Measurements from ENCODE around the gene NFIC.

The NFIC gene

DNA sequence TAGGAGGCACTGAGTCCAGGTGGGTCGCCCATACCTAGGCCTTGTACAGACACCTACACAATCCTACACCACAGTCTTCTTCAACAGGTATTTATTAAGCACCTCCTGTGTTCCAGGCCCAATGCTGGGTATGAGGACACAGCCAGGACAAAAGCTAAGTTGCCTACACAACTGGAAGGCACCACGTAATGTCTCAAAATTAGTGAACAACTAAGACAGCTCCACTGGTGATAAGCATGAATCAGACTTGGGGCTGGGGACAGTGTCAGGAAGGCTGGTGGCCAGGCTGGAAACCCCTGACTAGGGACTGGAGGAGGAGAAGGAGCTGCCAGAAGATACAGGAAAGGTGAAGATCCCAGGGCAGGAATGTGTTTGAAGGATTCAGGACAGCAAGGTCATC, 111.6 kb downstream of the NFIC start:
- TF ChIP-seq ZNF70 (CRISPR knock-in tag; IDR thresholded peaks at IDR 0.05) (no peak), ESRRG (CRISPR knock-in tag; IDR thresholded peaks at IDR 0.05) (no peak), PPARA (CRISPR knock-in tag; IDR thresholded peaks at IDR 0.05; ENCODE audit: borderline replicate concordance) (no peak), TOX (CRISPR knock-in tag; IDR thresholded peaks at IDR 0.05; ENCODE audit: borderline replicate concordance) (no peak), ZFP30 (CRISPR knock-in tag; IDR thresholded peaks at IDR 0.05) (no peak)
- TF ChIP-seq, protein P1, sequence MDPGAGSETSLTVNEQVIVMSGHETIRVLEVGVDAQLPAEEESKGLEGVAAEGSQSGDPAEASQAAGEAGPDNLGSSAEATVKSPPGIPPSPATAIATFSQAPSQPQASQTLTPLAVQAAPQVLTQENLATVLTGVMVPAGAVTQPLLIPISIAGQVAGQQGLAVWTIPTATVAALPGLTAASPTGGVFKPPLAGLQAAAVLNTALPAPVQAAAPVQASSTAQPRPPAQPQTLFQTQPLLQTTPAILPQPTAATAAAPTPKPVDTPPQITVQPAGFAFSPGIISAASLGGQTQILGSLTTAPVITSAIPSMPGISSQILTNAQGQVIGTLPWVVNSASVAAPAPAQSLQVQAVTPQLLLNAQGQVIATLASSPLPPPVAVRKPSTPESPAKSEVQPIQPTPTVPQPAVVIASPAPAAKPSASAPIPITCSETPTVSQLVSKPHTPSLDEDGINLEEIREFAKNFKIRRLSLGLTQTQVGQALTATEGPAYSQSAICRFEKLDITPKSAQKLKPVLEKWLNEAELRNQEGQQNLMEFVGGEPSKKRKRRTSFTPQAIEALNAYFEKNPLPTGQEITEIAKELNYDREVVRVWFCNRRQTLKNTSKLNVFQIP (CRISPR knock-in tag; IDR thresholded peaks at IDR 0.05; ENCODE audit: borderline replicate concordance, low read depth): no peak
- no peak for ATAC-seq

DNA sequence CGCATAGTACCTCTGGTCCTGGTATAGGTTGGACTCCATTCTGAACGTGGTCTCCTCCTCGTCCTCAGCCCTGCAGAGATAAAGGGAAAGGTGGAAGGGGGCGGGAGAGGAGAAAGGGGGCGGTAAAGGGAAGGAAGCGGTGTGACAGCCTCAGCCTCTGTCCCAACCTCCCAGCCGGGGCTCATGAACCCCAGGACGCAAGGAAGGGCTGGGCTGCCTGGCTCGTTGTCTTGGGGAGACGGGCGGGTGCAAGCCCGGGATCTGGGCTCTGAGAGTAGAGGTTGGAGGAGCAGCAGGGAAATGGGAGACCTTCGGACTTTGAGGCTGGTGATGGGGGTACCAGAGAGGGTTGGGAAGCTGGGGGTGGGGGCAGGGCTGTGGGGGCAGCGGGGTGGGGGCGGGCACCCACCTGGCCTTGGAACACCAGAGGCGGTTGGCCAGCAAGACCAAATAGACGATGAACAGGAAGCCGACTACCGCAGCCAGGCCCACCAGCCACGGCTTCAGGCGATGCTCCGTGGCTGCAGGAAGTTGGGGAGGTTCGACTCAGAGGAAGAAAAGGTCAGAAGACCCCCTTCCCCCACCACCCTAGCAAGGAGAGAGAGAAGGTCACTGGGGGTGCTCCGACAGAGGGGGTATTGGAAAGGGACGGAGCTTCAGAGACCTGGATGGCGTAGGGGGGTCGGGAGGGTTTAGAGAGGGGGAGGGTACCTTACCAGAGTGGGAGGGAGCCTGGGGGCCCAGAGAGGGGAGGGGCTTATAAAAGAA, 112.2 kb downstream of the NFIC start:
- TF ChIP-seq ZFP30 (CRISPR knock-in tag; IDR thresholded peaks at IDR 0.05): no peak
- TF ChIP-seq TCF4 (CRISPR knock-in tag; IDR thresholded peaks at IDR 0.05; ENCODE audit: borderline replicate concordance): no peak
- TF ChIP-seq ISL1 (CRISPR knock-in tag; IDR thresholded peaks at IDR 0.05): no peak
- TF ChIP-seq ZNF8 (CRISPR knock-in tag; IDR thresholded peaks at IDR 0.05): no peak
- TF ChIP-seq CSDC2 (CRISPR knock-in tag; IDR thresholded peaks at IDR 0.05): no peak
- TF ChIP-seq ZNF70 (CRISPR knock-in tag; IDR thresholded peaks at IDR 0.05): no peak
- no peak for TF ChIP-seq ZC3H10 (CRISPR knock-in tag; IDR thresholded peaks at IDR 0.05)
- TF ChIP-seq, protein P2, sequence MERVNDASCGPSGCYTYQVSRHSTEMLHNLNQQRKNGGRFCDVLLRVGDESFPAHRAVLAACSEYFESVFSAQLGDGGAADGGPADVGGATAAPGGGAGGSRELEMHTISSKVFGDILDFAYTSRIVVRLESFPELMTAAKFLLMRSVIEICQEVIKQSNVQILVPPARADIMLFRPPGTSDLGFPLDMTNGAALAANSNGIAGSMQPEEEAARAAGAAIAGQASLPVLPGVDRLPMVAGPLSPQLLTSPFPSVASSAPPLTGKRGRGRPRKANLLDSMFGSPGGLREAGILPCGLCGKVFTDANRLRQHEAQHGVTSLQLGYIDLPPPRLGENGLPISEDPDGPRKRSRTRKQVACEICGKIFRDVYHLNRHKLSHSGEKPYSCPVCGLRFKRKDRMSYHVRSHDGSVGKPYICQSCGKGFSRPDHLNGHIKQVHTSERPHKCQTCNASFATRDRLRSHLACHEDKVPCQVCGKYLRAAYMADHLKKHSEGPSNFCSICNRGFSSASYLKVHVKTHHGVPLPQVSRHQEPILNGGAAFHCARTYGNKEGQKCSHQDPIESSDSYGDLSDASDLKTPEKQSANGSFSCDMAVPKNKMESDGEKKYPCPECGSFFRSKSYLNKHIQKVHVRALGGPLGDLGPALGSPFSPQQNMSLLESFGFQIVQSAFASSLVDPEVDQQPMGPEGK (CRISPR knock-in tag; IDR thresholded peaks at IDR 0.05; ENCODE audit: borderline replicate concordance): no peak
- TF ChIP-seq ZFP3 (CRISPR knock-in tag; IDR thresholded peaks at IDR 0.05): no peak
- TF ChIP-seq, protein P3, sequence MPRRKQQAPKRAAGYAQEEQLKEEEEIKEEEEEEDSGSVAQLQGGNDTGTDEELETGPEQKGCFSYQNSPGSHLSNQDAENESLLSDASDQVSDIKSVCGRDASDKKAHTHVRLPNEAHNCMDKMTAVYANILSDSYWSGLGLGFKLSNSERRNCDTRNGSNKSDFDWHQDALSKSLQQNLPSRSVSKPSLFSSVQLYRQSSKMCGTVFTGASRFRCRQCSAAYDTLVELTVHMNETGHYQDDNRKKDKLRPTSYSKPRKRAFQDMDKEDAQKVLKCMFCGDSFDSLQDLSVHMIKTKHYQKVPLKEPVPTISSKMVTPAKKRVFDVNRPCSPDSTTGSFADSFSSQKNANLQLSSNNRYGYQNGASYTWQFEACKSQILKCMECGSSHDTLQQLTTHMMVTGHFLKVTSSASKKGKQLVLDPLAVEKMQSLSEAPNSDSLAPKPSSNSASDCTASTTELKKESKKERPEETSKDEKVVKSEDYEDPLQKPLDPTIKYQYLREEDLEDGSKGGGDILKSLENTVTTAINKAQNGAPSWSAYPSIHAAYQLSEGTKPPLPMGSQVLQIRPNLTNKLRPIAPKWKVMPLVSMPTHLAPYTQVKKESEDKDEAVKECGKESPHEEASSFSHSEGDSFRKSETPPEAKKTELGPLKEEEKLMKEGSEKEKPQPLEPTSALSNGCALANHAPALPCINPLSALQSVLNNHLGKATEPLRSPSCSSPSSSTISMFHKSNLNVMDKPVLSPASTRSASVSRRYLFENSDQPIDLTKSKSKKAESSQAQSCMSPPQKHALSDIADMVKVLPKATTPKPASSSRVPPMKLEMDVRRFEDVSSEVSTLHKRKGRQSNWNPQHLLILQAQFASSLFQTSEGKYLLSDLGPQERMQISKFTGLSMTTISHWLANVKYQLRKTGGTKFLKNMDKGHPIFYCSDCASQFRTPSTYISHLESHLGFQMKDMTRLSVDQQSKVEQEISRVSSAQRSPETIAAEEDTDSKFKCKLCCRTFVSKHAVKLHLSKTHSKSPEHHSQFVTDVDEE (CRISPR knock-in tag; IDR thresholded peaks at IDR 0.05): no peak
- no peak for TF ChIP-seq TOX (CRISPR knock-in tag; IDR thresholded peaks at IDR 0.05; ENCODE audit: borderline replicate concordance)
- TF ChIP-seq PPARA (CRISPR knock-in tag; IDR thresholded peaks at IDR 0.05; ENCODE audit: borderline replicate concordance): no peak
- TF ChIP-seq ARNTL (CRISPR knock-in tag; IDR thresholded peaks at IDR 0.05; ENCODE audit: borderline replicate concordance, low read depth): no peak
- TF ChIP-seq RARB (CRISPR knock-in tag; IDR thresholded peaks at IDR 0.05): no peak
- no peak for TF ChIP-seq ZNF565 (CRISPR knock-in tag; conservative IDR thresholded peaks at IDR 0.05; ENCODE audit: low read depth)
- TF ChIP-seq, protein P4, sequence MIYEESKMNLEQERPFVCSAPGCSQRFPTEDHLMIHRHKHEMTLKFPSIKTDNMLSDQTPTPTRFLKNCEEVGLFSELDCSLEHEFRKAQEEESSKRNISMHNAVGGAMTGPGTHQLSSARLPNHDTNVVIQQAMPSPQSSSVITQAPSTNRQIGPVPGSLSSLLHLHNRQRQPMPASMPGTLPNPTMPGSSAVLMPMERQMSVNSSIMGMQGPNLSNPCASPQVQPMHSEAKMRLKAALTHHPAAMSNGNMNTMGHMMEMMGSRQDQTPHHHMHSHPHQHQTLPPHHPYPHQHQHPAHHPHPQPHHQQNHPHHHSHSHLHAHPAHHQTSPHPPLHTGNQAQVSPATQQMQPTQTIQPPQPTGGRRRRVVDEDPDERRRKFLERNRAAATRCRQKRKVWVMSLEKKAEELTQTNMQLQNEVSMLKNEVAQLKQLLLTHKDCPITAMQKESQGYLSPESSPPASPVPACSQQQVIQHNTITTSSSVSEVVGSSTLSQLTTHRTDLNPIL (CRISPR knock-in tag; IDR thresholded peaks at IDR 0.05; ENCODE audit: low read depth): no peak
- ATAC-seq: no peak

DNA sequence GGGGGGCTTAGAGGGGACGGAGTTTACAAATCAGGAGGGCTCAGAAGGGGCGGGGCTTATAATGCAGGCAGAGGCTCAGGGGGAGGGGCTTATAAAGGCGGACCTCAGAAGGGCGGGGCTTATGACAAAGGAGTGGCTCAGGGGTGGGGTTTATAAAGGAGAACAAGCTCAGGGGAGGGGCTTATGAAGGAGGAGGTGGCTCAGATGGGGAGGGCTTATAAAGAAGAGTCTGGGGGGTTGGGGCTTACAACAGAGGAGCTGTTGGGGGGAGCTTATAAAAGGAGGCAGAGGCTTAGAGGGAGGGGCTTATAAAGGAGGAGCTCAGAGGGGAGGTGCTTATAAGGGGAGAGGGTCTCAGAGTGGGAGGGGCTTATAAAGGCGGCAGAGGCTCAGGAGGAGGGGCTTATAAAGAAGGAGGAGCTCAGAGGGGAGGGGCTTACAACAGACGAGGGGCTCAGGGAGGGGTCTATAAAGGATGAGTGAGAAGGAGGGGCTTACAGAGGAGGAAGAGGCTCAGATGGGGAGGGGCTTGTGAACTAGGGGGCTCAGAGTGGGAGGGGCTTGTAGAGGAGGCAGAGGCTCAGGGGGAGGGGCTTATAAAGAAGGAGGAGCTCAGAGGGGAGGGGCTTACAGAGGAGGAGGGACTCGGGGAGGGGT, 112.9 kb downstream of the NFIC start:
- ATAC-seq: peak; percentile 35; the same call in 2 of the 3 replicates
- TF ChIP-seq TOX (CRISPR knock-in tag; IDR thresholded peaks at IDR 0.05; ENCODE audit: borderline replicate concordance): no peak
- no peak for TF ChIP-seq TCF4 (CRISPR knock-in tag; IDR thresholded peaks at IDR 0.05; ENCODE audit: borderline replicate concordance)
- TF ChIP-seq GLIS3 (CRISPR knock-in tag; IDR thresholded peaks at IDR 0.05): no peak
- no peak for TF ChIP-seq ISL1 (CRISPR knock-in tag; IDR thresholded peaks at IDR 0.05)
- TF ChIP-seq BACH2 (CRISPR knock-in tag; IDR thresholded peaks at IDR 0.05; ENCODE audit: borderline replicate concordance): no peak
- no peak for TF ChIP-seq ARNTL (CRISPR knock-in tag; IDR thresholded peaks at IDR 0.05; ENCODE audit: borderline replicate concordance, low read depth)
- TF ChIP-seq SNAI2 (CRISPR knock-in tag; IDR thresholded peaks at IDR 0.05): no peak
- TF ChIP-seq CSDC2 (CRISPR knock-in tag; IDR thresholded peaks at IDR 0.05): no peak
- no peak for TF ChIP-seq ZFP30 (CRISPR knock-in tag; IDR thresholded peaks at IDR 0.05)
- TF ChIP-seq OSR1 (CRISPR knock-in tag; IDR thresholded peaks at IDR 0.05): no peak
